Gastrocnemius medialis (tissue), 4 donors: ENCODE results near the gene EDEM3.

Source experiments
- POLR2A ChIP-seq, 2 donors: fragments of 450-650 bp; IDR thresholded peaks; one replicate each; pipeline ENCODE4 v1.6.1; 2017; ENCODE audit warnings: antibody characterized with exemption in 2 of 2, mild to moderate bottlenecking in 2 of 2, moderate library complexity in 2 of 2
- TF ChIP-seq, protein P1 (sequence below), 5 experiments: fragments of 450-650 bp in 3 of 5; fragments of 200-600 bp in 2 of 5; sonication (generic) in 2 of 5; IDR thresholded peaks in 4 of 5; conservative IDR thresholded peaks in 1 of 5; 1 replicate in 4 of 5; 2 replicates in 1 of 5; pipeline ENCODE4 v1.5.1; 2016 to 2019; ENCODE audit warnings: antibody characterized with exemption in 5 of 5, mild to moderate bottlenecking in 3 of 5, moderate library complexity in 3 of 5

DNA sequence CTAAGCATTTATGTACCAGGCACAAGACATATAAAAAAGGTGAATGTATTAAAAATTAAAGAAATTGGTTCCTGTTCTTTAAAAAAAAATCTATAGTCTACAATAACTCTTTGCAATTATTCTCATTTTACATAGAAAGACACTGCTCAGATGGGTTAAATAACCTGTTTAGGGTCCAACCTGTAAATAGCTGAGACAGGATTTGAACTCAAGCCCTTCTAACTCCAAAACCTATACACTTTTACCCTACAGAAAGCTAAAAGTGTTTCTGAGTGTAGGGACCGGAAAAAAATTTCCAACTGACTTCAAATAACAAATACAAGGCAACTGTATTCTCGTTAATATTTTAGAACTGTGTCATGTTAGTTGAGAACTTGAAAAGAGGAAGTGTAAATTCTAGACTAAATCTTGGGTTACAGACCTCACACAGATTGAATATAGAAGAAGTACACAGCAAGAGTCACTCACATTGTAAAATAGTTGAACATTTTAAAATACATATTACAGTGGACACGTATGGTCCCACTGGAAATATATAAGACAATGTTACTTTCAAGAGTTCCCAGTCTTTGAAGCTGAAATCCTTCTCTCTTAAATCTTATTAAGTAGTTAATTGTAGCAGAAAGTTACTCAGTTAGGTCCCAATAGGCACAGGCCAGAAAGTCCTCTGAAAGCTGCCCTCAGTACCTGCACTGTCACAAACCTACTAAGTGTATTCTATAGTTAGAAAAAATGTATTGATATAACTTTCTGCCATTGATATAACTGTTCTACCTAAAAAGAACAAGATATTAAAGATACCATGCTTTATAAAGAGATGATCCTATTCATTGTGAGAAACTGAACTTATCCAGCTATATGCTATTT lies 7.3 kb downstream of the EDEM3 start:
- TF ChIP-seq, protein P1, sequence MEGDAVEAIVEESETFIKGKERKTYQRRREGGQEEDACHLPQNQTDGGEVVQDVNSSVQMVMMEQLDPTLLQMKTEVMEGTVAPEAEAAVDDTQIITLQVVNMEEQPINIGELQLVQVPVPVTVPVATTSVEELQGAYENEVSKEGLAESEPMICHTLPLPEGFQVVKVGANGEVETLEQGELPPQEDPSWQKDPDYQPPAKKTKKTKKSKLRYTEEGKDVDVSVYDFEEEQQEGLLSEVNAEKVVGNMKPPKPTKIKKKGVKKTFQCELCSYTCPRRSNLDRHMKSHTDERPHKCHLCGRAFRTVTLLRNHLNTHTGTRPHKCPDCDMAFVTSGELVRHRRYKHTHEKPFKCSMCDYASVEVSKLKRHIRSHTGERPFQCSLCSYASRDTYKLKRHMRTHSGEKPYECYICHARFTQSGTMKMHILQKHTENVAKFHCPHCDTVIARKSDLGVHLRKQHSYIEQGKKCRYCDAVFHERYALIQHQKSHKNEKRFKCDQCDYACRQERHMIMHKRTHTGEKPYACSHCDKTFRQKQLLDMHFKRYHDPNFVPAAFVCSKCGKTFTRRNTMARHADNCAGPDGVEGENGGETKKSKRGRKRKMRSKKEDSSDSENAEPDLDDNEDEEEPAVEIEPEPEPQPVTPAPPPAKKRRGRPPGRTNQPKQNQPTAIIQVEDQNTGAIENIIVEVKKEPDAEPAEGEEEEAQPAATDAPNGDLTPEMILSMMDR (IDR thresholded peaks at IDR 0.05 in 4 of 5, conservative IDR thresholded peaks at IDR 0.05 in 1 of 5) = no peak
- no peak for TF ChIP-seq POLR2A (IDR thresholded peaks at IDR 0.05)
